Transverse colon (tissue), 4 donors: ENCODE measurements around the gene ENOX1. TPM values are rescaled to one million over a fixed set of nuclear protein-coding genes. Genes with fewer than 3 reads are reported as not detected.
A peak's percentile ranks its signal among the peaks of the same experiment; 100 is the strongest.

Source experiments
- DNase-seq: peaks from one replicate; pipeline ENCODE4 v3.0.0-alpha.2; 2019
- H3K27ac ChIP-seq, 4 donors: fragments of 200-600 bp; sonication (generic); 2 replicates each; pipeline ENCODE4 v1.5.1; 2016 to 2018; ENCODE audit warnings: inconsistent platforms in 4 of 4
- H3K27me3 ChIP-seq: fragments of 200-600 bp; sonication (generic); 2 replicates; pipeline ENCODE4 v1.5.1; 2017; ENCODE audit warnings: inconsistent platforms
- H3K36me3 ChIP-seq, 4 donors: fragments of 200-600 bp; sonication (generic); 2 replicates each; pipeline ENCODE4 v1.5.1; 2017 to 2019; ENCODE audit warnings: inconsistent platforms in 4 of 4
- H3K4me1 ChIP-seq, 4 donors: fragments of 200-600 bp; sonication (generic); 2 replicates each; pipeline ENCODE4 v1.5.1; 2017 to 2020; ENCODE audit warnings: inconsistent platforms in 4 of 4
- H3K4me3 ChIP-seq, 4 donors: fragments of 200-600 bp; sonication (generic); 1 replicate in 1 of 4; 2 replicates in 3 of 4; pipeline versions ENCODE4 v1.5.1 to v1.6.1; 2017 to 2019; ENCODE audit warnings: inconsistent platforms in 4 of 4
- H3K9me3 ChIP-seq, 2 donors: fragments of 200-600 bp; sonication (generic); 2 replicates each; pipeline ENCODE4 v1.5.1; 2017 to 2019; ENCODE audit warnings: inconsistent platforms in 2 of 2
- EP300 ChIP-seq: sonication (generic); formaldehyde crosslinking; IDR thresholded peaks from one replicate; pipeline ENCODE4 v1.6.1; 2017; ENCODE audit warnings: antibody characterized with exemption, low read depth
- POLR2A ChIP-seq: fragments of 450-650 bp; IDR thresholded peaks from one replicate; pipeline ENCODE4 v1.6.1; 2016; ENCODE audit warnings: antibody characterized with exemption, mild to moderate bottlenecking, moderate library complexity
- POLR2AphosphoS5 ChIP-seq, 3 donors: sonication (generic); formaldehyde crosslinking; IDR thresholded peaks; one replicate each; pipeline ENCODE4 v1.6.1; 2016; ENCODE audit warnings: antibody characterized with exemption in 3 of 3
- WGBS, 2 donors: methylation state at CpG; one replicate each; pipeline ENCODE4 v1.1.5; 2018; ENCODE audit warnings: low coverage in 1 of 2; 5-methylcytosine and 5-hydroxymethylcytosine counted together
- in situ Hi-C, 4 donors: fragments of 200-750 bp; cut with MboI; loops; one replicate each; pipeline versions ENCODE4 v1.15.0 to v1.15.1; 2017; ENCODE audit warnings: low sequenced_read_pairs in 3 of 4, low pct_ligation_motif_present in 1 of 4, low pct_unique_long_range_greater_than_20kb in 1 of 4
- intact Hi-C: fragments of 100-400 bp; cut with DNase I; formaldehyde crosslinking; loops from one replicate; pipeline ENCODE4 v1.15.1; 2023; ENCODE audit warnings: low total_unique reads
- total RNA-seq, 4 donors: library from RNA; depleted of rRNA; stranded (reverse); fragments of >200 nt; gene quantifications; one replicate each; pipeline ENCODE4 v1.1.0, GENCODE V29; 2016
- TF ChIP-seq, protein P1 (sequence below), 5 experiments: fragments of 200-600 bp in 3 of 5; fragments of 450-650 bp in 2 of 5; sonication (generic) in 3 of 5; IDR thresholded peaks; 1 replicate in 2 of 5; 2 replicates in 3 of 5; pipeline ENCODE4 v1.5.1; 2016 to 2017; ENCODE audit warnings: antibody characterized with exemption in 5 of 5, inconsistent platforms in 3 of 5, mild to moderate bottlenecking in 2 of 5, moderate library complexity in 1 of 5

The ENOX1 gene
- total RNA-seq, 4 donors from 2014 or later, result 1.5 to 6.4 (median 2.2) TPM

DNA sequence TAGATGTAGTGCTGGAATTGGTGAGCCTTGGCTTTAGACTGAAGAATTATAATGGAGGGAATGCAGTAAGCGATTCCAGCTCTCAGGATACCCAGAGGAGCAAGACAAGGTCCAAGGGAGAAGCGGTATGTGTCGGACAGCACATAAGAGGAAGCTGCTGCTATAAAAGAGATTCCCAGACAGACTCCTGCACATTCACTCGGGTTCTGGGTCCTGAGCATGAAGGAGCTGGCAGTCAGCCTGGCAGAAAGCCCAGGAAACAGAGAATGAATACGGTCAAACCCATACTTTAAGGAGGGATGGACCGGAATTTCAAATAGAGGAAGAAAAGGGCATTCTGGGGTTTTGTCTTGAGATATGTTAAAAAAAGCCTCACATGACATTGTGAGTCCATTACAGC, 455.1 kb downstream of the ENOX1 start:
- Histone ChIP-seq H3K4me3 (no peak overlapping the region), H3K4me1 (peaks cover 0 to 3% (median 0%) of the 10 kb centered on the region in 4 donors), H3K36me3 (no peaks in the 10 kb centered on the region), H3K27ac (peak overlapping the region in 3 of 4 donors; percentile 5 to 45 (median 39)), H3K9me3 (no peaks in the 10 kb centered on the region), H3K27me3 (no peaks in the 10 kb centered on the region)
- TF ChIP-seq, protein P1, sequence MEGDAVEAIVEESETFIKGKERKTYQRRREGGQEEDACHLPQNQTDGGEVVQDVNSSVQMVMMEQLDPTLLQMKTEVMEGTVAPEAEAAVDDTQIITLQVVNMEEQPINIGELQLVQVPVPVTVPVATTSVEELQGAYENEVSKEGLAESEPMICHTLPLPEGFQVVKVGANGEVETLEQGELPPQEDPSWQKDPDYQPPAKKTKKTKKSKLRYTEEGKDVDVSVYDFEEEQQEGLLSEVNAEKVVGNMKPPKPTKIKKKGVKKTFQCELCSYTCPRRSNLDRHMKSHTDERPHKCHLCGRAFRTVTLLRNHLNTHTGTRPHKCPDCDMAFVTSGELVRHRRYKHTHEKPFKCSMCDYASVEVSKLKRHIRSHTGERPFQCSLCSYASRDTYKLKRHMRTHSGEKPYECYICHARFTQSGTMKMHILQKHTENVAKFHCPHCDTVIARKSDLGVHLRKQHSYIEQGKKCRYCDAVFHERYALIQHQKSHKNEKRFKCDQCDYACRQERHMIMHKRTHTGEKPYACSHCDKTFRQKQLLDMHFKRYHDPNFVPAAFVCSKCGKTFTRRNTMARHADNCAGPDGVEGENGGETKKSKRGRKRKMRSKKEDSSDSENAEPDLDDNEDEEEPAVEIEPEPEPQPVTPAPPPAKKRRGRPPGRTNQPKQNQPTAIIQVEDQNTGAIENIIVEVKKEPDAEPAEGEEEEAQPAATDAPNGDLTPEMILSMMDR (IDR thresholded peaks at IDR 0.05), result no peak
- TF ChIP-seq EP300 (no peak), POLR2AphosphoS5 (IDR thresholded peaks at IDR 0.05) (no peak), POLR2A (no peak)
- in situ Hi-C loops, result no loop called here
- 27 to 61% methylated on average over 4 to 6 of the region's 6 CpGs for WGBS, 2 donors
- intact Hi-C loops, result no loop called here
- DNase-seq, result no peak

DNA sequence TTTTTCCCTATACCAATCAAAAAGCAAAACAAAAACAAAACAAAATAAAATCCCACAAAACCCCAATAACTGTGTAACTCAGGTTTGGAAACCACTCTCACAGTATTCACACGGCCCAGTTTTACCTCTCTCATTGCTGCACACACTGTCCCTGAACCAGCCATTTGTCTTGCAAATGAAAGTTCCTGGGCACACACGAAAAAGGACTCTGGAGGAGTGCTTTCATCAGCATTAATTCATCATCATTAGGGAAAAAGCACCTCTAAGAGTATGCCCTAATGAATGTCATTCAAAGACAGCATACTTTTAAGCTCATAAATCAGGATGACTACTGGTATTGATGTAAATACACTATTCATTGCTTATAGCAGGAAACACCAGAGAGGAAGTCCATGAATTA, 457.1 kb downstream of the ENOX1 start:
- no peak for DNase-seq
- Histone ChIP-seq H3K9me3 (no peaks in the 10 kb centered on the region), H3K36me3 (no peaks in the 10 kb centered on the region), H3K4me3 (no peak overlapping the region), H3K4me1 (no peaks in the 10 kb centered on the region), H3K27me3 (no peaks in the 10 kb centered on the region), H3K27ac (no peak overlapping the region)
- intact Hi-C loops, result no loop called here
- no peak for TF ChIP-seq POLR2AphosphoS5 (IDR thresholded peaks at IDR 0.05)
- TF ChIP-seq EP300, result no peak
- TF ChIP-seq, protein P1 (IDR thresholded peaks at IDR 0.05), result no peak
- no peak for TF ChIP-seq POLR2A
- in situ Hi-C loops, result no loop called here
- 64 to 82% methylated on average over 2 of the region's 2 CpGs for WGBS, 2 donors

DNA sequence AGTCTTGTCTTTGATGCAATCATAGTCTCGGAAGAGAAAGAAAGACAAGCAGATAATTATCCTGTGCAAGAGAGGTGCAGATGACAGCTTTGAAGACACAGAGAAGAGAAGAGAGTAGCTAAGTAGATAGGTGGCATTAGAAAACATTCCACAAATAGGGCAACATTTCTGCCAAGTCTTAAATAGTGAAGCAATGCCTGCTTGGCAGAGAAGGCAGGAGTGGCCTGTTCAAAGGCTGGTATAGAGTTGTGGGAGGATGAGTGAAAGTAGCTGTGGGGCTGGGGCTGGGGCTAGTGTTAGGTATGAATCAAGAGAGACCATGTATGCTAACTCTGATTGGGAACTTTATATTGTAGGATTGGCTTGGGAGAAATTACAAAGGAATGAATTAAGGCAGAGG, 457.9 kb downstream of the ENOX1 start:
- intact Hi-C loops, result no loop called here
- WGBS, 2 donors, result 71 to 88% methylated on average over 1 of the region's 1 CpG

DNA sequence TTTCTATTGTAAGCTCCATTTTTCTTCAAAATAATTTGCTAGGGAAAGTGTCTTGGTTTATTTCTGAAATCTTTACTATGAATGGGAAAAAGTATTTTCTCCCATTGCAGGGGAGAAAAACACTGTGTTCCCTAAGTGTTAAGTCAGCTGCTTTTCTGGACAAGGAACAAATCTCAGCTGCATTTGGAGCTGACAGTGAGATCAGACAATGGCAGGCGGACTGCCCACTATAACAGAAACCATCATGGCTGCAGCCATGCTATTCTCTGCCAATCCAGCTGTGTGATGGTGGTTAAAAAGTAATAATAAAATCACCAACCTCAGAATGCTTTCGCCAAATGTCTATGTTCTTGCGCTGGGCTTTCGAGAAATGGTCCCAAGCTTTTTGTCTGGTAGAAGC, 460.7 kb downstream of the ENOX1 start:
- 94 to 100% methylated on average over 3 to 4 of the region's 4 CpGs for WGBS, 2 donors
- in situ Hi-C loops, result no loop called here

More for the DNA sequence above, 457.9 kb downstream of the ENOX1 start:
- Histone ChIP-seq H3K9me3 (no peaks in the 10 kb centered on the region), H3K4me3 (no peak overlapping the region), H3K36me3 (no peaks in the 10 kb centered on the region), H3K4me1 (no peaks in the 10 kb centered on the region), H3K27ac (no peak overlapping the region), H3K27me3 (no peaks in the 10 kb centered on the region)
- in situ Hi-C loops, result no loop called here
- DNase-seq, result no peak
- no peak for TF ChIP-seq EP300
- TF ChIP-seq, protein P1 (IDR thresholded peaks at IDR 0.05), result no peak
- no peak for TF ChIP-seq POLR2AphosphoS5 (IDR thresholded peaks at IDR 0.05)
- TF ChIP-seq POLR2A, result no peak

More for the DNA sequence above, 460.7 kb downstream of the ENOX1 start:
- Histone ChIP-seq H3K9me3 (no peaks in the 10 kb centered on the region), H3K4me3 (no peak overlapping the region), H3K36me3 (no peaks in the 10 kb centered on the region), H3K4me1 (no peaks in the 10 kb centered on the region), H3K27ac (no peak overlapping the region), H3K27me3 (no peaks in the 10 kb centered on the region)
- DNase-seq, result no peak
- intact Hi-C loops, result no loop called here
- TF ChIP-seq, protein P1 (IDR thresholded peaks at IDR 0.05), result no peak
- TF ChIP-seq POLR2AphosphoS5 (IDR thresholded peaks at IDR 0.05), result no peak
- TF ChIP-seq POLR2A, result no peak
- no peak for TF ChIP-seq EP300
